Measurements from ENCODE around the gene RTN4IP1. TPM values are rescaled to one million over a fixed set of nuclear protein-coding genes. Genes with fewer than 3 reads are reported as not detected.

The RTN4IP1 gene
- total and polyA plus RNA-seq, 8 donors = 5.4 to 44.2 (median 9.2) TPM; not detected in 1

GRCh38 chr6:106536851-106537250, 92.4 kb downstream of the RTN4IP1 start:
- Histone ChIP-seq H3K4me3 (no peak overlapping the region), H3K9me3 (no peaks in the 10 kb centered on the region), H3K27me3 (no peaks in the 10 kb centered on the region), H3K27ac (no peak overlapping the region), H3K4me1 (peaks cover 0 to 11% (median 0%) of the 10 kb centered on the region in 4 donors), H3K36me3 (peaks cover 0 to 11% (median 5%) of the 10 kb centered on the region in 4 donors)
- WGBS, 5 donors = 72 to 81% (median 76%) methylated on average over 2 of the region's 2 CpGs
- intact Hi-C loops (cut with DNase I; ENCODE audit: low total_unique reads) = no loop called here
- TF ChIP-seq POLR2A (IDR thresholded peaks at IDR 0.05) (no peak), EP300 (IDR thresholded peaks at IDR 0.05) (no peak), POLR2AphosphoS5 (IDR thresholded peaks at IDR 0.05) (no peak)
- TF ChIP-seq, protein P1, sequence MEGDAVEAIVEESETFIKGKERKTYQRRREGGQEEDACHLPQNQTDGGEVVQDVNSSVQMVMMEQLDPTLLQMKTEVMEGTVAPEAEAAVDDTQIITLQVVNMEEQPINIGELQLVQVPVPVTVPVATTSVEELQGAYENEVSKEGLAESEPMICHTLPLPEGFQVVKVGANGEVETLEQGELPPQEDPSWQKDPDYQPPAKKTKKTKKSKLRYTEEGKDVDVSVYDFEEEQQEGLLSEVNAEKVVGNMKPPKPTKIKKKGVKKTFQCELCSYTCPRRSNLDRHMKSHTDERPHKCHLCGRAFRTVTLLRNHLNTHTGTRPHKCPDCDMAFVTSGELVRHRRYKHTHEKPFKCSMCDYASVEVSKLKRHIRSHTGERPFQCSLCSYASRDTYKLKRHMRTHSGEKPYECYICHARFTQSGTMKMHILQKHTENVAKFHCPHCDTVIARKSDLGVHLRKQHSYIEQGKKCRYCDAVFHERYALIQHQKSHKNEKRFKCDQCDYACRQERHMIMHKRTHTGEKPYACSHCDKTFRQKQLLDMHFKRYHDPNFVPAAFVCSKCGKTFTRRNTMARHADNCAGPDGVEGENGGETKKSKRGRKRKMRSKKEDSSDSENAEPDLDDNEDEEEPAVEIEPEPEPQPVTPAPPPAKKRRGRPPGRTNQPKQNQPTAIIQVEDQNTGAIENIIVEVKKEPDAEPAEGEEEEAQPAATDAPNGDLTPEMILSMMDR (IDR thresholded peaks at IDR 0.05) = no peak
- no peak for DNase-seq

GRCh38 chr6:106536357-106536756, 92.9 kb downstream of the RTN4IP1 start:
- peaks cover 0 to 16% (median 5%) of the 10 kb centered on the region in 4 donors for H3K36me3 ChIP-seq
- peaks cover 0 to 11% (median 0%) of the 10 kb centered on the region in 4 donors for H3K4me1 ChIP-seq
- H3K27ac ChIP-seq = no peak overlapping the region
- TF ChIP-seq POLR2A (IDR thresholded peaks at IDR 0.05) = no peak
- TF ChIP-seq EP300 (IDR thresholded peaks at IDR 0.05) = no peak
- TF ChIP-seq, protein P1 (IDR thresholded peaks at IDR 0.05) = no peak
- no peak for TF ChIP-seq POLR2AphosphoS5 (IDR thresholded peaks at IDR 0.05)
- DNase-seq = no peak
- H3K9me3 ChIP-seq = no peaks in the 10 kb centered on the region
- intact Hi-C loops (cut with DNase I; ENCODE audit: low total_unique reads) = no loop called here
- no peaks in the 10 kb centered on the region for H3K27me3 ChIP-seq
- H3K4me3 ChIP-seq = no peak overlapping the region
- WGBS, 5 donors = 56 to 90% (median 60%) methylated on average over 1 of the region's 1 CpG

DNA sequence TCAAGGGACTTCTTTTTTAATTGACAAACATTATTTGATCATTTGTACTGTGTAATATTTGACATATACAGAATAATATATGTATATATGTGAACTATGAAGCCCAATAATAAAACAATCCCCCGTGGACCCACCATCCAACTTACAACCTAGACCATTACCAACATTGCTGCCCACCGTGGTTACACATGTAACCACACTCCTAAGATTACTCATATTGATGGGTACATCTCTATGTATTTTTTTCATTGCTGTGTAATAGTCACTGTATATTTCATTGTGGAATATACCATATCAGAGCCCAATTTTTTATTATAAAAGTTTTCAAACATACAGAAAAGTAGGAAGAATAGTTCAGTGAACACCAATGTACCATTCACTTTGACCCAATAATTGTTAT, 94.3 kb downstream of the RTN4IP1 start:
- 74 to 93% (median 85%) methylated on average over 2 of the region's 2 CpGs for WGBS, 5 donors
- Histone ChIP-seq H3K36me3 (peaks cover 0 to 26% (median 9%) of the 10 kb centered on the region in 4 donors), H3K27ac (no peak overlapping the region), H3K9me3 (no peaks in the 10 kb centered on the region), H3K27me3 (no peaks in the 10 kb centered on the region), H3K4me1 (peaks cover 0 to 11% (median 0%) of the 10 kb centered on the region in 4 donors), H3K4me3 (no peak overlapping the region)
- intact Hi-C loops (cut with DNase I; ENCODE audit: low total_unique reads) = no loop called here
- TF ChIP-seq, protein P1 (IDR thresholded peaks at IDR 0.05) = no peak
- TF ChIP-seq EP300 (IDR thresholded peaks at IDR 0.05) (no peak), POLR2AphosphoS5 (IDR thresholded peaks at IDR 0.05) (no peak), POLR2A (IDR thresholded peaks at IDR 0.05) (no peak)
- no peak for DNase-seq

GRCh38 chr6:106534564-106534982, 94.7 kb downstream of the RTN4IP1 start:
- DNase-seq = no peak
- no peak for TF ChIP-seq POLR2A (IDR thresholded peaks at IDR 0.05)
- no peak for TF ChIP-seq POLR2AphosphoS5 (IDR thresholded peaks at IDR 0.05)
- no peak for TF ChIP-seq EP300 (IDR thresholded peaks at IDR 0.05)
- TF ChIP-seq, protein P1 (IDR thresholded peaks at IDR 0.05) = no peak
- H3K27me3 ChIP-seq = no peaks in the 10 kb centered on the region
- no peak overlapping the region for H3K4me3 ChIP-seq
- intact Hi-C loops (cut with DNase I; ENCODE audit: low total_unique reads) = no loop called here
- no peak overlapping the region for H3K27ac ChIP-seq
- peaks cover 0 to 11% (median 0%) of the 10 kb centered on the region in 4 donors for H3K4me1 ChIP-seq
- WGBS, 5 donors = 47 to 82% (median 78%) methylated on average over 2 of the region's 2 CpGs
- H3K36me3 ChIP-seq = peaks cover 0 to 30% (median 12%) of the 10 kb centered on the region in 4 donors
- H3K9me3 ChIP-seq = no peaks in the 10 kb centered on the region
